Heart left ventricle (tissue), 16 donors: Measurements from ENCODE around the gene CYP39A1. TPM values are rescaled to one million over a fixed set of nuclear protein-coding genes. Genes with fewer than 3 reads are reported as not detected.

Source experiments
- ATAC-seq, 4 donors: fragments of 200-7000 bp; cut with Tn5 transposase; one replicate each; pipeline ENCODE4 v1.9.1; 2020 to 2022; ENCODE audit warnings: moderate library complexity in 4 of 4, mild to moderate bottlenecking in 3 of 4, moderate number of reproducible peaks in 1 of 4
- DNase-seq, 5 donors: peaks; one replicate each; pipeline ENCODE4 v3.0.0-alpha.2; 2020
- H3K27ac ChIP-seq, 12 donors: fragments of 200-600 bp; sonication (generic) in 4 of 12; one replicate each; pipeline versions ENCODE4 v1.5.0 to v1.8.0; 2016 to 2022; ENCODE audit warnings: mild to moderate bottlenecking in 2 of 12
- H3K27me3 ChIP-seq, 9 donors: fragments of 200-600 bp; sonication (generic) in 2 of 9; one replicate each; pipeline versions ENCODE4 v1.5.1 to v1.8.0; 2016 to 2022; ENCODE audit warnings: mild to moderate bottlenecking in 3 of 9
- H3K36me3 ChIP-seq, 9 donors: fragments of 200-600 bp; sonication (generic) in 2 of 9; one replicate each; pipeline versions ENCODE4 v1.5.0 to v1.8.0; 2018 to 2022; ENCODE audit warnings: mild to moderate bottlenecking in 2 of 9
- H3K4me1 ChIP-seq, 12 donors: fragments of 200-600 bp; sonication (generic) in 4 of 12; one replicate each; pipeline versions ENCODE4 v1.5.0 to v1.8.0; 2016 to 2022; ENCODE audit warnings: mild to moderate bottlenecking in 3 of 12
- H3K4me3 ChIP-seq, 12 donors: fragments of 200-600 bp; sonication (generic) in 4 of 12; one replicate each; pipeline versions ENCODE4 v1.5.0 to v1.8.0; 2017 to 2022; ENCODE audit warnings: mild to moderate bottlenecking in 9 of 12, moderate library complexity in 4 of 12
- H3K9me3 ChIP-seq, 12 donors: fragments of 200-600 bp; sonication (generic) in 4 of 12; one replicate each; pipeline versions ENCODE4 v1.5.0 to v1.8.0; 2016 to 2022; ENCODE audit warnings: mild to moderate bottlenecking in 1 of 12
- POLR2A ChIP-seq, 2 donors: fragments of 450-650 bp; IDR thresholded peaks; one replicate each; pipeline ENCODE4 v1.6.1; 2017; ENCODE audit warnings: antibody characterized with exemption in 2 of 2, mild to moderate bottlenecking in 2 of 2, moderate library complexity in 2 of 2
- WGBS, 4 donors: extraction: QIAGEN DNeasy Blood & Tissue Kit in 2 of 4; methylation state at CpG; one replicate each; pipeline versions ENCODE4 v1.1.5 to v1.1.7; 2013 to 2018; 5-methylcytosine and 5-hydroxymethylcytosine counted together
- intact Hi-C, 10 donors: fragments of 100-400 bp; cut with DNase I; formaldehyde crosslinking; loops; one replicate each; pipeline versions ENCODE4 v1.11.1 to v1.14.2; 2022
- long read RNA-seq, 3 donors: library from polyadenylated mRNA; unstranded; transcript quantifications; one replicate each; pipeline ENCODE4 v2.0.0, GENCODE V29; 2020 to 2021
- polyA plus RNA-seq, 2 donors: library from polyadenylated mRNA; stranded (reverse); fragments of 200-250 nt; gene quantifications; one replicate each; pipeline ENCODE4 v1.2.3, GENCODE V29; 2013
- total RNA-seq, 9 donors: library from RNA; depleted of rRNA in 2 of 9; stranded (reverse); fragments of >200 nt in 2 of 9; fragmentation: NEBNext Ultra II Directional in 3 of 9; extraction: Animal tissue kit (Norgen Biotek cat#: 25700) in 3 of 9; gene quantifications; one replicate each; pipeline versions ENCODE4 v1.1.0 to v1.2.4, GENCODE V29; 2016 to 2023
- TF ChIP-seq, protein P1 (sequence below), 12 donors: fragments of 200-600 bp; sonication (generic) in 4 of 12; IDR thresholded peaks; one replicate each; pipeline versions ENCODE4 v1.5.0 to v1.8.0; 2018 to 2022; ENCODE audit warnings: antibody characterized with exemption in 12 of 12, mild to moderate bottlenecking in 5 of 12
- donor health status: ischemic (EF 13 %, LVEDD 7.1; RV severe dilation, severe dysfunction).
- donor health status: healthy with polysubstance abuse.
- donor health status: DM: no; HTN: yes; CAD: no.
- donor health status: DM: no; HTN: no; CAD: no.
- donor health status: ischemic (EF 25% LVEDD 6.9; RV normal size, moderate dysfunction).
- donor health status: ischemic (EF 25% LVEDD 5.7; RV mildly dilated, moderate dysfunction).
- donor health status: healthy.
- donor health status: DM: yes; HTN: yes; CAD: no.
- donor health status: ischemic (EF 35%, LVEDD 5.7; RV mildly dilated, moderate dysfunction).
- donor health status: nonischemic (EF 11% LVEDD 7.7; RV severe dilation, severe dysfunction).
- donor health status: DM: yes; HTN: yes; CAD: no.
- donor health status: PGD.
- donor health status: ischemic (EF 29% LVEDD 5.4; RV normal size, mild dysfunction).
- donor health status: nonischemic (EF 23%, LVEDD 6.1; RV moderate dilation, normal function).

Gene CYP39A1, protein sequence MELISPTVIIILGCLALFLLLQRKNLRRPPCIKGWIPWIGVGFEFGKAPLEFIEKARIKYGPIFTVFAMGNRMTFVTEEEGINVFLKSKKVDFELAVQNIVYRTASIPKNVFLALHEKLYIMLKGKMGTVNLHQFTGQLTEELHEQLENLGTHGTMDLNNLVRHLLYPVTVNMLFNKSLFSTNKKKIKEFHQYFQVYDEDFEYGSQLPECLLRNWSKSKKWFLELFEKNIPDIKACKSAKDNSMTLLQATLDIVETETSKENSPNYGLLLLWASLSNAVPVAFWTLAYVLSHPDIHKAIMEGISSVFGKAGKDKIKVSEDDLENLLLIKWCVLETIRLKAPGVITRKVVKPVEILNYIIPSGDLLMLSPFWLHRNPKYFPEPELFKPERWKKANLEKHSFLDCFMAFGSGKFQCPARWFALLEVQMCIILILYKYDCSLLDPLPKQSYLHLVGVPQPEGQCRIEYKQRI
- total RNA-seq = 10 to 100 TPM in 1 of 9 donors, 1 to 10 TPM in 8; 3.4 to 10.5 (median 6.1) TPM
- 1 to 10 TPM; 2.9 to 4.0 TPM for polyA plus RNA-seq
- long read RNA-seq, donor 1, partial matches to known transcripts = 0 of 4 reads
- long read RNA-seq, donor 1, other reads (novel, unspliced or antisense) = 2 of 4 reads
- long read RNA-seq, donor 2, transcript CYP39A1-201 (12 exons, 2,176 nt) = major isoform, 10 of 20 reads
- long read RNA-seq, donor 2, partial matches to known transcripts = 0 of 20 reads
- long read RNA-seq, donor 2, other reads (novel, unspliced or antisense) = 10 of 20 reads
- long read RNA-seq, donor 3, partial matches to known transcripts = 0 of 5 reads
- long read RNA-seq, donor 3, other reads (novel, unspliced or antisense) = 3 of 5 reads

DNA sequence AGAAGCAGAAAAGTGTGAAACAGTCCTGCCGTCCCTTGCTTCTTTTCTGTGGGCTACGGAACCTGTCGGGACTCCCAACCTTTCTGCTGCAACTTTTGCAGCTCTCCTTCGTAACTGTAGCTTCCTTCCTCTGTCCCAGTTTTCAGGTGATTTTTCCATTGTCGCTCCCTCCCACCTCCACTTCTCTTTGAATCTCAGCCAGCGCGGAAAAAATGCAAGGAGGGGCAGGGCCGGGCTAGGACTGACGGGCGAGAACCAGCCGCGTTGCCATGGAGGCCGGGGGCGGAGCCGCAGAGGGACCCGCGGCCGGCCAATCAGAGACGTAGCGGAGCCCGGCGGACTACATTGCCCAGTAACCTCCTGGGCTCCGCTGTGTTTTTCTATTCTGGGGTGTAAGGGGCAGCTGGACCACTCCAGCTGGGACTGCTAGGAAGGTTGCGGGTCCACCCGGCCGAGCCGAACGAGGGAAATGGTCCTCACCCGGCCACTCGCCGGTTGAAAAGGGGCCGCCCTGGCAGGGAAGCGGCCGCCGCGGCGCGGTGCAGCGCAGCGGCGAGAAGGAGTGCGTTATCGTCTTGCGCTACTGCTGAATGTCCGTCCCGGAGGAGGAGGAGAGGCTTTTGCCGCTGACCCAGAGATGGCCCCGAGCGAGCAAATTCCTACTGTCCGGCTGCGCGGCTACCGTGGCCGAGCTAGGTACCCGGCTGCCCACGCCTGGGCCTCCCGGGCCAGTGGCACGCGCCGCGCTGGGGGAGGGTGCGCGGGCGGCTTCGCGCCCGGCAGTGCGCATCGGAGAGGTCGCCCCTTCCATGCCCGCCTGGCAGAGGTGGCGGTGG is at the start of gene CYP39A1, which contains the start of gene SLC25A27:
TSS of gene CYP39A1 (minus strand) at position 216 of the 836 bp plus-strand sequence. CDS start 236 bp downstream, outside the sequence.
TSS of gene SLC25A27 (plus strand) at position 373 of the 836 bp plus-strand sequence. CDS start at position 591, 218 bp downstream.
- ATAC-seq = peak; percentile 100

DNA sequence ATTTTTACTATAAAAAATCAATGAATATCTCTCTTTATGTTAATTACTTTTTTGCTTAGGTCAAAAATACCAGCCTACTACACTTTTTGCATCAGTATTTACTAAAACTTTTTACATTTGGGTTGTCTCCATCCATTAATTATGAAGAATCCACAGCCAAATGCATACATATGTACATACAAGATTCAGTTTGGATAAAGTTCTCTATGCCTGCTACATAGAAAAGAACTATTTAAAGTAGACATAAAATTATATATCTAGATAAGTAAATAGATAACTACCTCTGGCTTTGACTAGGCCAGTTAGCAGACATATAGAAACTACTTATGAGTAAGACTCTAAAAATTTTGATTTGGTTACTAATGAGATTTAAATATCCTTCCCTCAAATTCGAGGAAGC is 47.4 kb upstream of the CYP39A1 start:
- no peaks in the 10 kb centered on the region for H3K27me3 ChIP-seq
- H3K4me3 ChIP-seq = no peak overlapping the region
- intact Hi-C loops = loop anchor here in 5 of 10 donors (5.0 to 10.0 kb wide), 5 partner anchors 75 to 345 kb away; partner anchors contain the start of gene ADGRF1 (in 1 of the 5)
- H3K4me1 ChIP-seq = peaks cover 0 to 7% (median 0%) of the 10 kb centered on the region in 12 donors
- no peak overlapping the region for H3K27ac ChIP-seq
- TF ChIP-seq, protein P1, sequence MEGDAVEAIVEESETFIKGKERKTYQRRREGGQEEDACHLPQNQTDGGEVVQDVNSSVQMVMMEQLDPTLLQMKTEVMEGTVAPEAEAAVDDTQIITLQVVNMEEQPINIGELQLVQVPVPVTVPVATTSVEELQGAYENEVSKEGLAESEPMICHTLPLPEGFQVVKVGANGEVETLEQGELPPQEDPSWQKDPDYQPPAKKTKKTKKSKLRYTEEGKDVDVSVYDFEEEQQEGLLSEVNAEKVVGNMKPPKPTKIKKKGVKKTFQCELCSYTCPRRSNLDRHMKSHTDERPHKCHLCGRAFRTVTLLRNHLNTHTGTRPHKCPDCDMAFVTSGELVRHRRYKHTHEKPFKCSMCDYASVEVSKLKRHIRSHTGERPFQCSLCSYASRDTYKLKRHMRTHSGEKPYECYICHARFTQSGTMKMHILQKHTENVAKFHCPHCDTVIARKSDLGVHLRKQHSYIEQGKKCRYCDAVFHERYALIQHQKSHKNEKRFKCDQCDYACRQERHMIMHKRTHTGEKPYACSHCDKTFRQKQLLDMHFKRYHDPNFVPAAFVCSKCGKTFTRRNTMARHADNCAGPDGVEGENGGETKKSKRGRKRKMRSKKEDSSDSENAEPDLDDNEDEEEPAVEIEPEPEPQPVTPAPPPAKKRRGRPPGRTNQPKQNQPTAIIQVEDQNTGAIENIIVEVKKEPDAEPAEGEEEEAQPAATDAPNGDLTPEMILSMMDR (IDR thresholded peaks at IDR 0.05) = no peak
- TF ChIP-seq POLR2A (IDR thresholded peaks at IDR 0.05) = no peak
- no peaks in the 10 kb centered on the region for H3K9me3 ChIP-seq
- DNase-seq (no peak), ATAC-seq (no peak)
- peaks cover 0 to 4% (median 0%) of the 10 kb centered on the region in 9 donors for H3K36me3 ChIP-seq
- WGBS, 4 donors = 71 to 94% (median 86%) methylated on average over 1 of the region's 1 CpG

More for the DNA sequence above, at the start of gene CYP39A1, which contains the start of gene SLC25A27:
- Histone ChIP-seq H3K9me3 (no peaks in the 10 kb centered on the region), H3K4me1 (peaks cover 0 to 18% (median 9%) of the 10 kb centered on the region in 12 donors), H3K27me3 (peaks cover 0 to 12% (median 0%) of the 10 kb centered on the region in 9 donors), H3K36me3 (peaks cover 0 to 18% (median 0%) of the 10 kb centered on the region in 9 donors), H3K27ac (peak within 1 kb of the TSS; percentile 21 to 93 (median 88)), H3K4me3 (peak within 1 kb of the TSS; percentile 59 to 96 (median 84))
- intact Hi-C loops = no loop called here
- TF ChIP-seq POLR2A (IDR thresholded peaks at IDR 0.05) = peak in 1 of 2 donors; percentile 82
- TF ChIP-seq, protein P1 (IDR thresholded peaks at IDR 0.05) = peak in 1 of 12 donors; percentile 10
- 0 to 1% (median 1%) methylated on average over 37 to 72 of the region's 72 CpGs for WGBS, 4 donors
- DNase-seq = peak; percentile 94 to 96 (median 95)

DNA sequence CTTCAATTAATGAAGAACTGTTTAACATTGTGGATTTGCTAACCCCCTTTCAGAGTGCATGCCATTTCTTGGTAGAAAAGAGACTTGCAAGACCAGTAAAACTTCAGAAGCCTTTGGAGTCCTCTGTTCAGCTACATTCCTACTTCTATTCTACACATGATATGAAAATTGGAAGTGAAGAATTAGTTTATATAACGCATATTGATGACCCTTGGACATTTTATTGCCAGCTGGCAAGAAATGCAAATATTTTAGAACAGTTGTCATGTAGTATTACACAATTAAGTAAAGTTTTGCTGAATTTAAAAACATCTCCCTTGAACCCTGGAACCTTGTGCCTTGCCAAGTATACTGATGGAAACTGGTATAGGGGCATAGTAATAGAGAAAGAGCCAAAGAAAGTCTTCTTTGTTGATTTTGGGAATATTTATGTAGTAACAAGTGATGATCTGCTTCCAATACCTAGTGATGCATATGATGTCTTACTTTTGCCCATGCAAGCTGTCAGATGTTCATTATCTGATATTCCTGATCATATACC is 38.4 kb upstream of the CYP39A1 start:
- ATAC-seq (no peak), DNase-seq (no peak)
- intact Hi-C loops = no loop called here
- Histone ChIP-seq H3K27ac (no peak overlapping the region), H3K4me3 (no peak overlapping the region), H3K36me3 (no peaks in the 10 kb centered on the region), H3K27me3 (no peaks in the 10 kb centered on the region), H3K4me1 (no peaks in the 10 kb centered on the region), H3K9me3 (no peaks in the 10 kb centered on the region)
- 64 to 75% (median 71%) methylated on average over 1 of the region's 1 CpG for WGBS, 4 donors
- TF ChIP-seq, protein P1 (IDR thresholded peaks at IDR 0.05) = no peak
- TF ChIP-seq POLR2A (IDR thresholded peaks at IDR 0.05) = no peak
